ENCODE measurements around the gene NUP98. TPM values are rescaled to one million over a fixed set of nuclear protein-coding genes. Genes with fewer than 3 reads are reported as not detected.

NUP98 gene
- polyA plus RNA-seq, 3 donors = 19.6 to 76.2 (median 28.5) TPM

DNA sequence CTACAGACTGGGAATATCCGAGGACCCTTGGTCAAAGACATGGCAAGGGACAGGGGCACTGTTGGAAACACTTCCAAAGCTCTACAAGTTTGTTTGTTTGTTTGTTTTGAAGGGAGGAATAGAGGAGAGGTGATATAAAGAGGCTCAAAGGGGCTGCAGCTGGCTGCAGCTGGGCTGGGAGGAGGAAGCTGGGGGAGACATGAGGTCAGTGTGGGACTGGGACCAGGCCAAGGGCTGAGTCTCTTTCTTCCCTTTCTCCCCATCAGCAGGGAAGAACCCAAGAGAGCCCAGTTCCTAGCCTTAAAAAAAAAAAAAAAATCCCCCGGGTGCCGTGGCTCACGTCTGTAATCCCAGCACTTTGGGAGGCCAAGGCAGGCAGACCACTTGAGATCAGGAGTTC, 38.4 kb upstream of the NUP98 start:
- peak in 1 of 3 donors; percentile 64 for DNase-seq

DNA sequence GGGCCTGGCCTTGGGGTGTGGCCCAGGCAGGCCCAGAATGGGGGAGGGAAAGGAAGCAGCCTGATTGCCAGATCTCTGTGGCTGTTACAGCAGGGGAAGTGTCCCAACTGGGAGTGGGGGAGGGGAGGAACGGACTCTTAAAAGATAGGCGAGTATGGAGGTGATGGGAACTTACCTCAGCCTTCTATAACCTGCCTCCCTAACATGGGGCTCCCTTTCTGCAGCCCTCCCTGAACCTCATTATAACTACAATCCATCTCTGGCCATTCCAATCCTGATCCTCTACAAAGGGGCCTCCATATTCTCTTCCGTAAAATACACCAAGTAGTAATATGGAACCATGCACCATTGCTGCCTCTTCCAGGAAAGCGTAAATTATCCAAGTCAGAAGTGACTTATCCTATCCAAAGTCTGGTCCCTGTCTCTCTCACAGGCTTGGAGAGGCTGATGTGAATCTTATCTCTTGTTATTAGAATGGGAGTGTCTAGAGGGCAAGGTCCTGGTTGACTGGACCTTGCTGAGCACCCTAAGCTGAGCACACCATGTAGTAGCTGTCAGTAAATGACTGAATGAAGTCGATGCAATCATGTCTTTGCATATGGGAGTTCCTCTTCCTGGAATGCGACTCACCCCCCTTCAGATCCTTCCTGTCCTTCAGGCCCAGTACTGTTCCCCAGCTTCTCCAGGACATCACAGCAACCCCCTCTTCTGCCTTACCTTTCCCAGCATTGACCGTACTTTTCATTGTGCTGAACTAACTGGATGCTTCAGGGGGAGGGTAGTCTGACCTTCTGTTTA, 37.5 kb upstream of the NUP98 start:
- intact Hi-C loops (cut with micrococcal nuclease) = loop anchor here in 1 of 2 donors (5.0 kb wide), 1 partner anchor 38 kb away; the partner anchor contains the start of gene NUP98
- Histone ChIP-seq H4K20me1 (ENCODE audit: insufficient read depth, low read length) (peaks cover 100% of the 10 kb centered on the region), H3K4me2 (replicated peaks; ENCODE audit: extremely low read depth, low read length, poor library complexity, severe bottlenecking) (peak overlapping the region; percentile 96), H3K79me2 (ENCODE audit: insufficient read depth, low read length) (peaks cover 100% of the 10 kb centered on the region), H3K27ac (ENCODE audit: low read depth in 1 of 2, low read length in 2 of 2) (peak overlapping the region; percentile 87 to 97), H2AFZ (ENCODE audit: insufficient read depth, low read depth, low read length, poor library complexity, severe bottlenecking) (no peak overlapping the region), H3K4me3 (replicated peaks in 1 of 3; ENCODE audit: low read depth in 2 of 3, low read length in 3 of 3) (peak overlapping the region; percentile 29 to 100 (median 52)), H3K27me3 (ENCODE audit: control insufficient read depth in 2 of 2, insufficient read depth in 2 of 2, low read length in 2 of 2) (no peaks in the 10 kb centered on the region), H3K4me1 (ENCODE audit: control insufficient read depth in 1 of 2, insufficient read depth in 2 of 2, low read length in 2 of 2) (peaks cover 90 to 98% of the 10 kb centered on the region in 2 donors), H3K36me3 (replicated peaks in 1 of 2; ENCODE audit: control insufficient read depth in 1 of 2, insufficient read depth in 2 of 2, low read length in 2 of 2) (peaks cover 11 to 22% of the 10 kb centered on the region in 2 donors), H3K9ac (ENCODE audit: insufficient read depth, low read length, poor library complexity, severe bottlenecking) (peak overlapping the region; percentile 39), H3K9me3 (replicated peaks in 1 of 2; ENCODE audit: control insufficient read depth in 1 of 2, insufficient read depth in 1 of 2, low read length in 2 of 2) (no peaks in the 10 kb centered on the region)
- 38% methylated on average over 1 of the region's 7 CpGs for WGBS (ENCODE audit: insufficient coverage)
- H3K27ac Mint-ChIP-seq = peak overlapping the region; percentile 92 to 99 (median 95)
- peak; percentile 75 to 82 (median 80) for DNase-seq
- H3K9me3 Mint-ChIP-seq = peaks cover 0 to 3% (median 0%) of the 10 kb centered on the region in 7 donors
- TF ChIP-seq, protein P1, sequence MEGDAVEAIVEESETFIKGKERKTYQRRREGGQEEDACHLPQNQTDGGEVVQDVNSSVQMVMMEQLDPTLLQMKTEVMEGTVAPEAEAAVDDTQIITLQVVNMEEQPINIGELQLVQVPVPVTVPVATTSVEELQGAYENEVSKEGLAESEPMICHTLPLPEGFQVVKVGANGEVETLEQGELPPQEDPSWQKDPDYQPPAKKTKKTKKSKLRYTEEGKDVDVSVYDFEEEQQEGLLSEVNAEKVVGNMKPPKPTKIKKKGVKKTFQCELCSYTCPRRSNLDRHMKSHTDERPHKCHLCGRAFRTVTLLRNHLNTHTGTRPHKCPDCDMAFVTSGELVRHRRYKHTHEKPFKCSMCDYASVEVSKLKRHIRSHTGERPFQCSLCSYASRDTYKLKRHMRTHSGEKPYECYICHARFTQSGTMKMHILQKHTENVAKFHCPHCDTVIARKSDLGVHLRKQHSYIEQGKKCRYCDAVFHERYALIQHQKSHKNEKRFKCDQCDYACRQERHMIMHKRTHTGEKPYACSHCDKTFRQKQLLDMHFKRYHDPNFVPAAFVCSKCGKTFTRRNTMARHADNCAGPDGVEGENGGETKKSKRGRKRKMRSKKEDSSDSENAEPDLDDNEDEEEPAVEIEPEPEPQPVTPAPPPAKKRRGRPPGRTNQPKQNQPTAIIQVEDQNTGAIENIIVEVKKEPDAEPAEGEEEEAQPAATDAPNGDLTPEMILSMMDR (IDR thresholded peaks at IDR 0.05) = no peak
- no peaks in the 10 kb centered on the region for H3K27me3 Mint-ChIP-seq (ENCODE audit: low read depth in 3 of 3)
- H3K4me1 Mint-ChIP-seq = peaks cover 97% of the 10 kb centered on the region
- H3K36me3 Mint-ChIP-seq = peaks cover 48 to 57% of the 10 kb centered on the region in 2 donors
- peak overlapping the region; percentile 96 to 98 for H3K4me3 Mint-ChIP-seq

More for the DNA sequence above, 38.4 kb upstream of the NUP98 start:
- Mint-ChIP-seq H3K4me1 (peaks cover 90% of the 10 kb centered on the region), H3K4me3 (peak overlapping the region; percentile 96 to 98), H3K27me3 (ENCODE audit: low read depth in 3 of 3) (no peaks in the 10 kb centered on the region), H3K36me3 (peaks cover 42 to 52% of the 10 kb centered on the region in 2 donors), H3K9me3 (peaks cover 0 to 3% (median 0%) of the 10 kb centered on the region in 7 donors), H3K27ac (peak overlapping the region; percentile 92 to 99 (median 95))
- 54% methylated on average over 1 of the region's 4 CpGs for WGBS (ENCODE audit: insufficient coverage)
- Histone ChIP-seq H3K36me3 (replicated peaks in 1 of 2; ENCODE audit: control insufficient read depth in 1 of 2, insufficient read depth in 2 of 2, low read length in 2 of 2) (peaks cover 2 to 17% of the 10 kb centered on the region in 2 donors), H3K79me2 (ENCODE audit: insufficient read depth, low read length) (peaks cover 100% of the 10 kb centered on the region), H3K4me3 (replicated peaks in 1 of 3; ENCODE audit: low read depth in 2 of 3, low read length in 3 of 3) (peak overlapping the region; percentile 2 to 100 (median 21)), H3K4me2 (replicated peaks; ENCODE audit: extremely low read depth, low read length, poor library complexity, severe bottlenecking) (peak overlapping the region; percentile 96), H3K27me3 (ENCODE audit: control insufficient read depth in 2 of 2, insufficient read depth in 2 of 2, low read length in 2 of 2) (no peaks in the 10 kb centered on the region), H3K27ac (ENCODE audit: low read depth in 1 of 2, low read length in 2 of 2) (peak overlapping the region; percentile 87 to 97), H3K9ac (ENCODE audit: insufficient read depth, low read length, poor library complexity, severe bottlenecking) (peak overlapping the region; percentile 39), H3K9me3 (replicated peaks in 1 of 2; ENCODE audit: control insufficient read depth in 1 of 2, insufficient read depth in 1 of 2, low read length in 2 of 2) (no peaks in the 10 kb centered on the region), H3K4me1 (ENCODE audit: control insufficient read depth in 1 of 2, insufficient read depth in 2 of 2, low read length in 2 of 2) (peaks cover 81 to 89% of the 10 kb centered on the region in 2 donors), H4K20me1 (ENCODE audit: insufficient read depth, low read length) (peaks cover 99% of the 10 kb centered on the region), H2AFZ (ENCODE audit: insufficient read depth, low read depth, low read length, poor library complexity, severe bottlenecking) (no peak overlapping the region)
- intact Hi-C loops (cut with micrococcal nuclease) = loop anchor here in 1 of 2 donors (5.0 kb wide), 1 partner anchor 38 kb away; the partner anchor contains the start of gene NUP98
- TF ChIP-seq, protein P1 (IDR thresholded peaks at IDR 0.05) = no peak

Measured in CD14-positive monocyte (primary cell).